ENCODE results near the gene ARHGAP35. TPM values are rescaled to one million over a fixed set of nuclear protein-coding genes. Genes with fewer than 3 reads are reported as not detected.

Gene ARHGAP35
- polyA plus RNA-seq, 1 of the 3 experiments (the other 2 are of a cell fraction) = 25.1 TPM

GRCh38 chr19:46849610-46850009 lies 11.2 kb upstream of the ARHGAP35 start:
- Histone ChIP-seq H3K27ac (ENCODE audit: low read depth in 2 of 2, low read length in 1 of 2) (peak overlapping the region; percentile 86 to 96), H3K9me2 (no peaks in the 10 kb centered on the region), H3K27me3 (ENCODE audit: insufficient read depth) (no peaks in the 10 kb centered on the region), H3K9ac (peak overlapping the region; percentile 97), H3K9me3 (no peaks in the 10 kb centered on the region), H3K4me2 (peak overlapping the region; percentile 92), H3K4me1 (ENCODE audit: control insufficient read depth in 1 of 2, insufficient read depth in 2 of 2, low read depth in 1 of 2, low read length in 1 of 2) (peaks cover 0 to 11% of the 10 kb centered on the region in 2 experiments; a peak in 2 of 4 replicates), H2AFZ (ENCODE audit: low read depth) (no peak overlapping the region), H3K36me3 (replicated peaks in 1 of 2; ENCODE audit: control insufficient read depth in 1 of 2, insufficient read depth in 2 of 2, low read length in 1 of 2) (peaks cover 0 to 8% of the 10 kb centered on the region in 2 experiments), H4K20me1 (ENCODE audit: insufficient read depth) (peaks cover 13% of the 10 kb centered on the region), H3F3A (replicated peaks; ENCODE audit: insufficient read depth) (peaks cover 23% of the 10 kb centered on the region), H3K4me3 (ENCODE audit: low read depth in 2 of 2, low read length in 1 of 2) (peak overlapping the region; percentile 70 to 96), H3K79me2 (ENCODE audit: insufficient read depth) (peaks cover 51% of the 10 kb centered on the region)
- POLR2A ChIA-PET = no interaction called here
- CTCF ChIA-PET = interaction anchor here (1.0 to 1.5 kb wide), 2 partner anchors 9 to 96 kb away, joined by 3 to 9 read pairs; no protein-coding TSS in a partner anchor
- WGBS (ENCODE audit: low lambda C conversion rate) = 57% methylated on average over 5 of the region's 5 CpGs
- no peak for DNase-seq
- TF ChIP-seq RXRA (IDR thresholded peaks at IDR 0.05; ENCODE audit: borderline replicate concordance, low read depth) (no peak), TEAD4 (IDR thresholded peaks at IDR 0.05; ENCODE audit: borderline replicate concordance, insufficient read depth) (no peak), REST (IDR thresholded peaks at IDR 0.05; ENCODE audit: low read depth, low read length) (no peak), RAD21 (IDR thresholded peaks at IDR 0.05; ENCODE audit: low read length) (no peak), NFIC (IDR thresholded peaks at IDR 0.05; ENCODE audit: borderline replicate concordance) (no peak), ELF1 (IDR thresholded peaks at IDR 0.05) (no peak), USF2 (IDR thresholded peaks at IDR 0.05; ENCODE audit: borderline replicate concordance, low read depth, low read length) (no peak), EZH2phosphoT487 (IDR thresholded peaks at IDR 0.05; ENCODE audit: borderline replicate concordance, low read depth) (no peak), NRF1 (IDR thresholded peaks at IDR 0.05; ENCODE audit: low read depth, low read length) (no peak)

GRCh38 chr19:46850228-46851203 lies 10.3 kb upstream of the ARHGAP35 start, which contains the start of gene AP2S1:
Gene AP2S1 (minus strand): TSS chr19:46850846. CDS start chr19:46850766, 80 bp downstream.
- peaks cover 23% of the 10 kb centered on the region for H3F3A ChIP-seq (replicated peaks; ENCODE audit: insufficient read depth)
- peaks cover 0 to 11% of the 10 kb centered on the region in 2 experiments; a peak in 2 of 4 replicates for H3K4me1 ChIP-seq (ENCODE audit: control insufficient read depth in 1 of 2, insufficient read depth in 2 of 2, low read depth in 1 of 2, low read length in 1 of 2)
- H3K9ac ChIP-seq = peak within 1 kb of the TSS; percentile 97
- H4K20me1 ChIP-seq (ENCODE audit: insufficient read depth) = peaks cover 13% of the 10 kb centered on the region
- peak within 1 kb of the TSS; percentile 70 to 96 for H3K4me3 ChIP-seq (ENCODE audit: low read depth in 2 of 2, low read length in 1 of 2)
- H3K9me2 ChIP-seq = no peaks in the 10 kb centered on the region
- H2AFZ ChIP-seq (ENCODE audit: low read depth) = peak within 1 kb of the TSS; percentile 73
- peak; percentile 94 for DNase-seq
- H3K27me3 ChIP-seq (ENCODE audit: insufficient read depth) = no peaks in the 10 kb centered on the region
- POLR2A ChIA-PET = interaction anchor here (0.5 to 1.0 kb wide), 3 partner anchors 11 to 1237 kb away, joined by 3 to 4 read pairs (median 3); partner anchors contain the start of gene CCDC9
- peak within 1 kb of the TSS; percentile 86 to 96 for H3K27ac ChIP-seq (ENCODE audit: low read depth in 2 of 2, low read length in 1 of 2)
- WGBS (ENCODE audit: low lambda C conversion rate) = 1% methylated on average over 44 of the region's 53 CpGs
- H3K36me3 ChIP-seq (replicated peaks in 1 of 2; ENCODE audit: control insufficient read depth in 1 of 2, insufficient read depth in 2 of 2, low read length in 1 of 2) = peaks cover 0 to 8% of the 10 kb centered on the region in 2 experiments
- CTCF ChIA-PET = interaction anchor here (0.7 to 10.2 kb wide), 7 partner anchors 9 to 250 kb away, joined by 3 to 126 read pairs (median 4); partner anchors contain the start of gene CALM3
- peak within 1 kb of the TSS; percentile 92 for H3K4me2 ChIP-seq
- H3K79me2 ChIP-seq (ENCODE audit: insufficient read depth) = peaks cover 44% of the 10 kb centered on the region
- no peaks in the 10 kb centered on the region for H3K9me3 ChIP-seq
- peak; percentile 81; the same call in 1 of the 2 replicates for TF ChIP-seq TAF1 (IDR thresholded peaks at IDR 0.05; ENCODE audit: borderline replicate concordance, low read depth, low read length)
- TF ChIP-seq RCOR1 (IDR thresholded peaks at IDR 0.05; ENCODE audit: low read length) = 0 out of 2 replicates have a peak, but pooled peaks have one; percentile 38
- 0 out of 2 replicates have a peak, but pooled peaks have one; percentile 9 for TF ChIP-seq REST (IDR thresholded peaks at IDR 0.05; ENCODE audit: low read depth, low read length)
- TF ChIP-seq CHD2 (IDR thresholded peaks at IDR 0.05; ENCODE audit: low read length, partially characterized antibody) = peak; percentile 98
- no peak; the same call in 1 of the 2 replicates for TF ChIP-seq RFX5 (IDR thresholded peaks at IDR 0.05; ENCODE audit: low read length)
- TF ChIP-seq SMC3 (IDR thresholded peaks at IDR 0.05; ENCODE audit: low read depth, low read length) = no peak
- TF ChIP-seq USF2 (IDR thresholded peaks at IDR 0.05; ENCODE audit: borderline replicate concordance, low read depth, low read length) = no peak
